Osteoblast (primary cell): ENCODE data around the gene WDR18. TPM values are rescaled to one million over a fixed set of nuclear protein-coding genes. Genes with fewer than 3 reads are reported as not detected.

Experiments used
- DNase-seq: peaks from one replicate; pipeline ENCODE4 v3.0.0; 2011; ENCODE audit warnings: low spot score, mixed read lengths; ENCODE audit not compliant: insufficient read length; ENCODE audit errors: missing footprints
- H2AFZ ChIP-seq: 2 replicates; pipeline ENCODE4 v1.6.0; 2011; ENCODE audit warnings: mild to moderate bottlenecking, low read length
- H3K27ac ChIP-seq: 2 replicates; pipeline ENCODE4 v1.5.1; 2011; ENCODE audit warnings: mild to moderate bottlenecking, low read depth, low read length, moderate library complexity
- H3K27me3 ChIP-seq: 2 replicates; pipeline ENCODE4 v1.6.0; 2012; ENCODE audit warnings: mild to moderate bottlenecking, control low read depth, inconsistent platforms, low read length, moderate library complexity; ENCODE audit not compliant: insufficient read depth
- H3K36me3 ChIP-seq: 2 replicates; pipeline ENCODE4 v1.5.1; 2011; ENCODE audit warnings: mild to moderate bottlenecking, low read length, control low read depth, moderate library complexity; ENCODE audit not compliant: insufficient read depth
- H3K4me1 ChIP-seq: 2 replicates; pipeline ENCODE4 v1.5.1; 2011; ENCODE audit warnings: mild to moderate bottlenecking, low read length, control low read depth, moderate library complexity; ENCODE audit not compliant: insufficient read depth
- H3K4me2 ChIP-seq: 2 replicates; pipeline ENCODE4 v1.6.0; 2011; ENCODE audit warnings: mild to moderate bottlenecking, low read length; ENCODE audit not compliant: insufficient read depth
- H3K4me3 ChIP-seq: fragments of 200-600 bp; sonication (generic); 3 replicates; pipeline ENCODE4 v1.5.1; 2012; ENCODE audit warnings: mild to moderate bottlenecking, low read length, inconsistent platforms; ENCODE audit not compliant: insufficient read depth
- H3K79me2 ChIP-seq: 2 replicates; pipeline ENCODE4 v1.6.0; 2012; ENCODE audit warnings: mild to moderate bottlenecking, low read length, control low read depth, inconsistent platforms; ENCODE audit not compliant: insufficient read depth
- H3K9me3 ChIP-seq: 2 replicates; pipeline ENCODE4 v1.5.1; 2011; ENCODE audit warnings: low read depth, low read length, control low read depth
- H4K20me1 ChIP-seq: 2 replicates; pipeline ENCODE4 v1.6.0; 2012; ENCODE audit warnings: mild to moderate bottlenecking, low read length, control low read depth; ENCODE audit not compliant: insufficient read depth
- total RNA-seq: library from RNA; depleted of rRNA; stranded (reverse); fragments of >200 nt; gene quantifications from 2 replicates; pipeline ENCODE4 v1.2.3, GENCODE V29; 2012
- TF ChIP-seq, protein P1 (sequence below): IDR thresholded peaks from 2 replicates; pipeline ENCODE4 v1.5.1; 2011; ENCODE audit warnings: mild to moderate bottlenecking, low read depth, low read length, moderate library complexity; ENCODE audit errors: extremely low read depth

WDR18 gene
- total RNA-seq, 1 donor, result 45.6 TPM

DNA sequence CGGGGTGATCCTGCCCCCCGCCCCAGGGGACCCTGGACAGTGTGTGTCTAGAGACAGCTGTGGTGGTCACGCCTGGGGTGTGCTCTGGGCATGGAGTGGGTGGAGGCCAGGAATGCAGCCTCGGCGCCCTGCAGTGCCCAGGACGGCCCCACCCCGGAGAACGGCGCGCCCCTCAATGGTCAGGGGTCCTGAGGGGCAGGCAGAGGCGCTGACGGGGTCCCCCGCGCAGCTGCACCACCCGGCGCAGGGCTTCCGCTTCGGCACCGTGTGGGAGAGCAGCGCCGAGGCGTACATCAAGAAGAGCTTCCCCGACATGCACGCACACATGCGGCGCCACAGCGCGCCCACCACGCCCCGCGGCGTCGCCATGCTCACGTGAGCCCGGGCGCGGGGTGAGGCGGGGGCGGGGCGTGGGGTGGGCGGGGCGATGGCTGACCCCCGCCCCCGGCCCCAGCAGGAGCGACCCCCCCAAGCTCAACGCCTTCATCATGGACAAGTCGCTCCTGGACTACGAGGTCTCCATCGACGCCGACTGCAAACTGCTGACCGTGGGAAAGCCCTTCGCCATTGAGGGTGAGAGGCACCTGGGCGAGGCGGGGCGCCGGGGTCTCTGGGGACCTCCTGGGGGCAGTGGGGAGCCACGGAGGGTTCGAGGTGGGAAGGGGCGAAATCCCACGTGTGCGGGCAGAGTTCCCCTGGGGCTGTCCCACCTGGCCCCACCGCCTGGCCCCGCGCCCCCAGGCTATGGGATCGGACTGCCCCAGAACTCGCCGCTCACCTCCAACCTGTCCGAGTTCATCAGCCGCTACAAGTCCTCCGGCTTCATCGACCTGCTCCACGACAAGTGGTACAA lies 23.5 kb downstream of the WDR18 start:
- Histone ChIP-seq H3K27me3 (peaks cover 1% of the 10 kb centered on the region), H3K9me3 (no peaks in the 10 kb centered on the region), H3K4me3 (no peak overlapping the region), H3K27ac (no peak overlapping the region), H4K20me1 (peaks cover 3% of the 10 kb centered on the region), H3K36me3 (peaks cover 14% of the 10 kb centered on the region), H3K79me2 (no peaks in the 10 kb centered on the region), H2AFZ (no peak overlapping the region), H3K4me1 (no peaks in the 10 kb centered on the region), H3K4me2 (no peak overlapping the region)
- no peak for DNase-seq
- TF ChIP-seq, protein P1, sequence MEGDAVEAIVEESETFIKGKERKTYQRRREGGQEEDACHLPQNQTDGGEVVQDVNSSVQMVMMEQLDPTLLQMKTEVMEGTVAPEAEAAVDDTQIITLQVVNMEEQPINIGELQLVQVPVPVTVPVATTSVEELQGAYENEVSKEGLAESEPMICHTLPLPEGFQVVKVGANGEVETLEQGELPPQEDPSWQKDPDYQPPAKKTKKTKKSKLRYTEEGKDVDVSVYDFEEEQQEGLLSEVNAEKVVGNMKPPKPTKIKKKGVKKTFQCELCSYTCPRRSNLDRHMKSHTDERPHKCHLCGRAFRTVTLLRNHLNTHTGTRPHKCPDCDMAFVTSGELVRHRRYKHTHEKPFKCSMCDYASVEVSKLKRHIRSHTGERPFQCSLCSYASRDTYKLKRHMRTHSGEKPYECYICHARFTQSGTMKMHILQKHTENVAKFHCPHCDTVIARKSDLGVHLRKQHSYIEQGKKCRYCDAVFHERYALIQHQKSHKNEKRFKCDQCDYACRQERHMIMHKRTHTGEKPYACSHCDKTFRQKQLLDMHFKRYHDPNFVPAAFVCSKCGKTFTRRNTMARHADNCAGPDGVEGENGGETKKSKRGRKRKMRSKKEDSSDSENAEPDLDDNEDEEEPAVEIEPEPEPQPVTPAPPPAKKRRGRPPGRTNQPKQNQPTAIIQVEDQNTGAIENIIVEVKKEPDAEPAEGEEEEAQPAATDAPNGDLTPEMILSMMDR, result no peak

DNA sequence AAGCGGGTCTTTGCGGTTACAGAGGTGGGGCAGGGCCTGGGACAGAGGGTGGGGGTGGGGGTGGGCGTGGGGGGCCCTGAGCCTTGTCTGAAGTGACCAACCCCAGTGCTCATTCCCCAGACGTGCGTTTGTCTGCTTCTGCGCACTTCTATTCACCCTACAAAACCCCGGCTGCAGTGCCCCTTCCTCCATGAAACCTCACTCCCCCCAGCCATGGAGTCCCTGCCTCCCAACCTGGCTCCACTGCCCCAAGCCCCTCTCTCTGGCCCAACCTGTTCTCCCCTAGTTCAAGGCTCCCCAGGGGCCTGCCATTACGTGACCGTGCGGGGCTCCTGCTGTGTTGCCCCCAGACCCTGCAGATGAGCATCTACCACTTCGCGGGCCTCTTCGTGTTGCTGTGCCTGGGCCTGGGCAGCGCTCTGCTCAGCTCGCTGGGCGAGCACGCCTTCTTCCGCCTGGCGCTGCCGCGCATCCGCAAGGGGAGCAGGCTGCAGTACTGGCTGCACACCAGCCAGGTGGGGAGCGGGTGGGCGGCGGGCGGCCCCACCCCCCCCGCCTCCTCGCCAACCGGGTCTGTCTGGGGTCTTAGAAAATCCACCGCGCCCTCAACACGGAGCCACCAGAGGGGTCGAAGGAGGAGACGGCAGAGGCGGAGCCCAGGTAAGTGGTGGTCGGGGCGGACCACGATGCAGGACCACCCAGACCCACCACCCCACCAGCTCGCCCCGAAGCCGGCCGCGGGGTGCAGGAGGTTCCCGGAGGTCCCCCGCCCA lies 24.3 kb downstream of the WDR18 start:
- no peak for DNase-seq
- H3K4me2 ChIP-seq, result no peak overlapping the region
- H3K27ac ChIP-seq, result no peak overlapping the region
- peaks cover 18% of the 10 kb centered on the region for H3K36me3 ChIP-seq
- no peaks in the 10 kb centered on the region for H3K27me3 ChIP-seq
- H3K4me1 ChIP-seq, result no peaks in the 10 kb centered on the region
- no peaks in the 10 kb centered on the region for H3K9me3 ChIP-seq
- peaks cover 9% of the 10 kb centered on the region for H4K20me1 ChIP-seq
- no peak overlapping the region for H2AFZ ChIP-seq
- no peak overlapping the region for H3K4me3 ChIP-seq
- TF ChIP-seq, protein P1, result no peak
- peaks cover 7% of the 10 kb centered on the region for H3K79me2 ChIP-seq

DNA sequence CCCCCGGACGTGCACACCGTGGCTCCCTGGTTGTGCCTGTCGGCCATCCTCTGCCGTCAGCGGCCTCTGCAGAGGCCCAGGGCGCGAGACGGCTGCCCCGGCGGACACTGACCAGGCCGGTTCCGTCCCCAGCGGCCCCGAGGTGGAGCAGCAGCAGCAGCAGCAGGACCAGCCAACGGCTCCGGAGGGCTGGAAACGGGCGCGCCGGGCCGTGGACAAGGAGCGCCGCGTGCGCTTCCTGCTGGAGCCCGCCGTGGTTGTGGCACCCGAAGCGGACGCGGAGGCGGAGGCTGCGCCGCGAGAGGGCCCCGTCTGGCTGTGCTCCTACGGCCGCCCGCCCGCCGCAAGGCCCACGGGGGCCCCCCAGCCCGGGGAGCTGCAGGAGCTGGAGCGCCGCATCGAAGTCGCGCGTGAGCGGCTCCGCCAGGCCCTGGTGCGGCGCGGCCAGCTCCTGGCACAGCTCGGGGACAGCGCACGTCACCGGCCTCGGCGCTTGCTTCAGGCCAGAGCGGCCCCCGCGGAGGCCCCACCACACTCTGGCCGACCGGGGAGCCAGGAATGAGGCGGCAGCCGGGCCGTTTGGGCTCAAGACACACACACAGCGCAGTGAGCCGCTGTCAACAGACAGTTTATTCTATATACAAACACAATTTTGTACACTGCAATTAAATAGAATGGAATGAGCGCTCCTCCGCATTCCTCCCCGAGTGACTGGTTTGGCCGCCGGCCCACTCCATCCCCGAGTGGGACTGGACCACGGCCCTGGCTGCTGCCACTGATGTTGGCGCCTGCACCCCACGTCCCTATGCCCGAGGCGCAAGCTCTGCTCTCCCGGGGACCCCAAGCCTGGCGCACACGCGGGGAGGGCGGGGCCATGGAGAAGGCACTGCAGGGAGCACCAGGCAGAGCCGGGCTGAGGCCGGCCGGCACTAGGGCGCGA lies 25.2 kb downstream of the WDR18 start:
- TF ChIP-seq, protein P1, result no peak
- H3K36me3 ChIP-seq, result peaks cover 21% of the 10 kb centered on the region
- H4K20me1 ChIP-seq, result peaks cover 16% of the 10 kb centered on the region
- peak; percentile 99 for DNase-seq
- H2AFZ ChIP-seq, result no peak overlapping the region
- no peaks in the 10 kb centered on the region for H3K27me3 ChIP-seq
- no peaks in the 10 kb centered on the region for H3K4me1 ChIP-seq
- H3K27ac ChIP-seq, result no peak overlapping the region
- H3K9me3 ChIP-seq, result no peaks in the 10 kb centered on the region
- peaks cover 15% of the 10 kb centered on the region for H3K79me2 ChIP-seq
- no peak overlapping the region for H3K4me3 ChIP-seq
- no peak overlapping the region for H3K4me2 ChIP-seq
